ENCODE results near the gene ASCL1. TPM values are rescaled to one million over a fixed set of nuclear protein-coding genes. Genes with fewer than 3 reads are reported as not detected.

ASCL1 gene
- total RNA-seq, 1 donor from 2014 or later, result not detected

- H3K4me1 Mint-ChIP-seq, result peaks cover 12% of the 10 kb centered on the region
- DNase-seq (ENCODE audit: low spot score in 2 of 2, unreplicated experiment in 2 of 2), result no peak
- peaks cover 98% of the 10 kb centered on the region for H3K27me3 Mint-ChIP-seq (ENCODE audit: low read depth)
- H3K36me3 Mint-ChIP-seq, result no peaks in the 10 kb centered on the region
- no peak overlapping the region for H3K27ac Mint-ChIP-seq
- H3K9me3 Mint-ChIP-seq, result no peaks in the 10 kb centered on the region
- TF ChIP-seq CTCF (IDR thresholded peaks at IDR 0.05; ENCODE audit: unreplicated experiment), result no peak
- no peak overlapping the region for H3K4me3 Mint-ChIP-seq
Measured at GRCh38 chr12:102953221-102953620, 4.3 kb upstream of the ASCL1 start.

GRCh38 chr12:102954134-102954533 is 3.3 kb upstream of the ASCL1 start:
- H3K4me3 Mint-ChIP-seq, result no peak overlapping the region
- no peak for DNase-seq (ENCODE audit: low spot score in 2 of 2, unreplicated experiment in 2 of 2)
- peaks cover 98% of the 10 kb centered on the region for H3K27me3 Mint-ChIP-seq (ENCODE audit: low read depth)
- H3K36me3 Mint-ChIP-seq, result no peaks in the 10 kb centered on the region
- no peak for TF ChIP-seq CTCF (IDR thresholded peaks at IDR 0.05; ENCODE audit: unreplicated experiment)
- H3K9me3 Mint-ChIP-seq, result no peaks in the 10 kb centered on the region
- H3K27ac Mint-ChIP-seq, result no peak overlapping the region
- peaks cover 16% of the 10 kb centered on the region for H3K4me1 Mint-ChIP-seq

- Mint-ChIP-seq H3K27ac (no peak overlapping the region), H3K4me3 (no peak overlapping the region), H3K9me3 (no peaks in the 10 kb centered on the region), H3K27me3 (ENCODE audit: low read depth) (peaks cover 98% of the 10 kb centered on the region), H3K36me3 (no peaks in the 10 kb centered on the region), H3K4me1 (peaks cover 16% of the 10 kb centered on the region)
- DNase-seq (ENCODE audit: low spot score in 2 of 2, unreplicated experiment in 2 of 2), result no peak
- no peak for TF ChIP-seq CTCF (IDR thresholded peaks at IDR 0.05; ENCODE audit: unreplicated experiment)
Measured at GRCh38 chr12:102955926-102956737, 1.3 kb upstream of the ASCL1 start.

- Mint-ChIP-seq H3K36me3 (no peaks in the 10 kb centered on the region), H3K27ac (no peak overlapping the region), H3K4me1 (peaks cover 19% of the 10 kb centered on the region), H3K9me3 (no peaks in the 10 kb centered on the region), H3K4me3 (peak overlapping the region; percentile 42), H3K27me3 (ENCODE audit: low read depth) (peaks cover 98% of the 10 kb centered on the region)
- no peak for DNase-seq (ENCODE audit: low spot score in 2 of 2, unreplicated experiment in 2 of 2)
- no peak for TF ChIP-seq CTCF (IDR thresholded peaks at IDR 0.05; ENCODE audit: unreplicated experiment)
Measured at GRCh38 chr12:102956738-102957327, 641 bp upstream of the ASCL1 start.

DNA sequence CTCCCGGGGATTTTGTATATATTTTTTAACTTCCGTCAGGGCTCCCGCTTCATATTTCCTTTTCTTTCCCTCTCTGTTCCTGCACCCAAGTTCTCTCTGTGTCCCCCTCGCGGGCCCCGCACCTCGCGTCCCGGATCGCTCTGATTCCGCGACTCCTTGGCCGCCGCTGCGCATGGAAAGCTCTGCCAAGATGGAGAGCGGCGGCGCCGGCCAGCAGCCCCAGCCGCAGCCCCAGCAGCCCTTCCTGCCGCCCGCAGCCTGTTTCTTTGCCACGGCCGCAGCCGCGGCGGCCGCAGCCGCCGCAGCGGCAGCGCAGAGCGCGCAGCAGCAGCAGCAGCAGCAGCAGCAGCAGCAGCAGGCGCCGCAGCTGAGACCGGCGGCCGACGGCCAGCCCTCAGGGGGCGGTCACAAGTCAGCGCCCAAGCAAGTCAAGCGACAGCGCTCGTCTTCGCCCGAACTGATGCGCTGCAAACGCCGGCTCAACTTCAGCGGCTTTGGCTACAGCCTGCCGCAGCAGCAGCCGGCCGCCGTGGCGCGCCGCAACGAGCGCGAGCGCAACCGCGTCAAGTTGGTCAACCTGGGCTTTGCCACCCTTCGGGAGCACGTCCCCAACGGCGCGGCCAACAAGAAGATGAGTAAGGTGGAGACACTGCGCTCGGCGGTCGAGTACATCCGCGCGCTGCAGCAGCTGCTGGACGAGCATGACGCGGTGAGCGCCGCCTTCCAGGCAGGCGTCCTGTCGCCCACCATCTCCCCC is 777 bp downstream of the ASCL1 start:
- no peak for TF ChIP-seq CTCF (IDR thresholded peaks at IDR 0.05; ENCODE audit: unreplicated experiment)
- H3K4me3 Mint-ChIP-seq, result peak overlapping the region; percentile 68
- H3K27ac Mint-ChIP-seq, result no peak overlapping the region
- no peaks in the 10 kb centered on the region for H3K36me3 Mint-ChIP-seq
- peaks cover 22% of the 10 kb centered on the region for H3K4me1 Mint-ChIP-seq
- H3K9me3 Mint-ChIP-seq, result peaks cover under 1% of the 10 kb centered on the region
- DNase-seq (ENCODE audit: low spot score in 2 of 2, unreplicated experiment in 2 of 2), result peak in 1 of 2 experiments; percentile 48
- peaks cover 98% of the 10 kb centered on the region for H3K27me3 Mint-ChIP-seq (ENCODE audit: low read depth)
